Progenitor cell of endocrine pancreas (in vitro differentiated cells): ENCODE measurements around the gene CDK14. TPM values are rescaled to one million over a fixed set of nuclear protein-coding genes. Genes with fewer than 3 reads are reported as not detected.
A peak's percentile ranks its signal among the peaks of the same experiment; 100 is the strongest.

Experiments used
- DNase-seq: peaks from one replicate; pipeline ENCODE4 v3.0.0; 2021; ENCODE audit warnings: low spot score; ENCODE audit not compliant: unreplicated experiment
- H3K27ac Mint-ChIP-seq: 2 replicates; pipeline ENCODE4 v1.8.0; 2021; ENCODE audit warnings: mild to moderate bottlenecking, moderate library complexity, mixed read lengths
- H3K27me3 Mint-ChIP-seq: 2 replicates; pipeline ENCODE4 v1.8.0; 2021; ENCODE audit warnings: mixed read lengths
- H3K36me3 Mint-ChIP-seq: 2 replicates; pipeline ENCODE4 v1.8.0; 2022; ENCODE audit warnings: mixed read lengths; ENCODE audit not compliant: insufficient read depth
- H3K4me1 Mint-ChIP-seq: 2 replicates; pipeline ENCODE4 v1.8.0; 2021; ENCODE audit warnings: low read depth, mixed read lengths
- H3K4me3 Mint-ChIP-seq: 2 replicates; pipeline ENCODE4 v1.8.0; 2021; ENCODE audit warnings: low read depth, mild to moderate bottlenecking, moderate library complexity, mixed read lengths
- H3K9me3 Mint-ChIP-seq: 2 replicates; pipeline ENCODE4 v1.8.0; 2021; ENCODE audit warnings: low read depth, mixed read lengths
- CTCF ChIP-seq: fragments of 200-600 bp; sonication (generic); IDR thresholded peaks from one replicate; pipeline ENCODE4 v1.5.0; 2021; ENCODE audit warnings: antibody characterized with exemption, mild to moderate bottlenecking; ENCODE audit not compliant: unreplicated experiment
- total RNA-seq: library from RNA; stranded (reverse); gene quantifications from 2 replicates; pipeline ENCODE4 v1.2.1, GENCODE V29; 2021

The CDK14 gene
- total RNA-seq, 1 donor from 2014 or later = 117 TPM

- Mint-ChIP-seq H3K27me3 (no peaks in the 10 kb centered on the region), H3K9me3 (no peaks in the 10 kb centered on the region), H3K27ac (no peak overlapping the region), H3K4me3 (no peak overlapping the region), H3K36me3 (no peaks in the 10 kb centered on the region), H3K4me1 (peaks cover 11% of the 10 kb centered on the region)
- DNase-seq = no peak
- peak; percentile 49 for TF ChIP-seq CTCF
Measured at GRCh38 chr7:91046322-91047089, 450.4 kb downstream of the CDK14 start.

GRCh38 chr7:91047636-91048035, 451.5 kb downstream of the CDK14 start:
- Mint-ChIP-seq H3K27me3 (no peaks in the 10 kb centered on the region), H3K36me3 (no peaks in the 10 kb centered on the region), H3K27ac (no peak overlapping the region), H3K4me3 (no peak overlapping the region), H3K9me3 (no peaks in the 10 kb centered on the region), H3K4me1 (peaks cover 11% of the 10 kb centered on the region)
- no peak for DNase-seq
- no peak for TF ChIP-seq CTCF

GRCh38 chr7:91050677-91051076, 454.6 kb downstream of the CDK14 start:
- Mint-ChIP-seq H3K4me3 (no peak overlapping the region), H3K36me3 (peaks cover 6% of the 10 kb centered on the region), H3K27me3 (no peaks in the 10 kb centered on the region), H3K4me1 (no peaks in the 10 kb centered on the region), H3K27ac (peak overlapping the region; percentile 34), H3K9me3 (no peaks in the 10 kb centered on the region)
- no peak for TF ChIP-seq CTCF
- DNase-seq = no peak

GRCh38 chr7:91051966-91052365, 455.8 kb downstream of the CDK14 start:
- DNase-seq = no peak

GRCh38 chr7:91054374-91054773, 458.3 kb downstream of the CDK14 start:
- Mint-ChIP-seq H3K27me3 (no peaks in the 10 kb centered on the region), H3K4me3 (no peak overlapping the region)

More at GRCh38 chr7:91051966-91052365, 455.8 kb downstream of the CDK14 start:
- no peaks in the 10 kb centered on the region for H3K4me1 Mint-ChIP-seq
- no peak overlapping the region for H3K4me3 Mint-ChIP-seq
- peaks cover 11% of the 10 kb centered on the region for H3K36me3 Mint-ChIP-seq
- no peaks in the 10 kb centered on the region for H3K27me3 Mint-ChIP-seq
- peaks cover 3% of the 10 kb centered on the region for H3K9me3 Mint-ChIP-seq
- H3K27ac Mint-ChIP-seq = no peak overlapping the region
- no peak for TF ChIP-seq CTCF

More at GRCh38 chr7:91054374-91054773, 458.3 kb downstream of the CDK14 start:
- Mint-ChIP-seq H3K27ac (no peak overlapping the region), H3K36me3 (peaks cover 14% of the 10 kb centered on the region), H3K9me3 (peaks cover 3% of the 10 kb centered on the region), H3K4me1 (no peaks in the 10 kb centered on the region)
- no peak for DNase-seq
- no peak for TF ChIP-seq CTCF
